ENCODE measurements around the gene PDZRN4. TPM values are rescaled to one million over a fixed set of nuclear protein-coding genes. Genes with fewer than 3 reads are reported as not detected.
A peak's percentile ranks its signal among the peaks of the same experiment; 100 is the strongest.

The PDZRN4 gene
- polyA plus RNA-seq, 1 donor from 2014 or later, result 46.7 TPM

DNA sequence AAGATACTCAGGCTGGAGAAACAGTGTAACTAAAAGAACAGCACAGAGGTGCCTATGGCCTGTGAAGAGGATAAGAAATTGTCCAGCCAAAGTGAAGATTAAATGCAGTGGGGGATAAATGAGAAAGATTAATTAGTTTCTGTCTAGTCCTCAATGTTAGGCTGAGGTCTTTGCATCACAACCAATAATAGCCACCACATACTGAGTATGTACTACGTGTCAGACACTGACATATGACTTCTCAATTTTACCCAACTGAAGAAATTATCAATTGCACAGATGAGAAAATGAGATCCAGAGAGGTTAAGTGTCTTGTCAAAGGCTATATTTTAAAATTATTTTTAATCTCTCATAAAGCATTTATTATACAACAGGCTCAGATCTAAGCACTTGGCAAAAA lies 285.9 kb downstream of the PDZRN4 start:
- H3K4me3 ChIP-seq (ENCODE audit: low read length), result no peak overlapping the region

DNA sequence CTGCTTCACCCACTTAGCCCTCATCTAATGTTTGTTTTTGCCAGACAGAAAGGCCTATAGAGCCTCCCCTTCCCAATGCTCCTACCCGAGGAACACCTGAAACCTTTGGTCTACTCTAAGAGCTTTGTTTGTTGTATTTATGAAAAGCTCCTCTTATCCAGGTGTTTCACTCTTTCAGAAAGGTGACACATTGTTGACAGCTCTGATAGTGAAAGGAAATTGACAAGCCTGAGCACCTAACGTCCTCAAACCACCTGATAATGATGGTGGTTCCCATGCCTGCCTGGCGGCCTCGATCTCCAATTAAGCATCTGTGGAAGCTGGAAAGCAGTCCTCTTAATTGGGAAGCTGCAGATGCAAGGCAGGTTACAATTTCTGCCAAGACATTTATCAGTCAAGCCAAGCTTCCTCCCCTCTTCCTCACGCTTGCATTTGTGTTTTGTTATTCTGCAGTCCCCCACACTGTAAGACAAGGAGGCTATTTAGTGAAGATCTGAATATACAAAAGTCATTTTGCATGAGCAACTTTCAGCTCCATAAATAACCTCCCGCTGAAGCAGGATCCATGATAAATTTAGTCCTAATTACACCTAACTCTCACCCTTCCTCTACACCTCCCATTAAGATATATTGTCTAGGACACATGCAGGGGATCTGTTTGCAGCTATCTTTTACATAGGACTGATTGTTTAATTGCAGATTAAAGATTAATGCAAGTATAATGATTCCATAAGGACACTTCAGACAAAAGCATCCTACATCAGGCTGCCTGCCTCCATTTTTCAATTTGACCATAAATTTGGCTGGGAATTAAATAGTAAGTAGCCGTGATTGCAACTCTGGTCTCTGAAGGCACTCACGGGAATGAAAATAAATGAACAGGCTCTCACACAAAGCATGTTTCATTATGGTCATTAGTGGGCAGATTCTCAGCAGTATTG lies 288.6 kb downstream of the PDZRN4 start:
- Histone ChIP-seq H3K9me3 (ENCODE audit: low read length) (no peaks in the 10 kb centered on the region), H3K79me2 (replicated peaks; ENCODE audit: insufficient read depth, low read length) (no peaks in the 10 kb centered on the region), H2AFZ (ENCODE audit: low read depth, low read length) (peak overlapping the region; percentile 9), H3F3A (ENCODE audit: insufficient read depth, low read length, poor library complexity, severe bottlenecking) (no peaks in the 10 kb centered on the region), H3K9me2 (ENCODE audit: insufficient read depth, low read length) (no peaks in the 10 kb centered on the region), H3K9ac (ENCODE audit: low read length) (no peak overlapping the region), H3K27me3 (ENCODE audit: insufficient read depth, low read depth, low read length) (no peaks in the 10 kb centered on the region), H3K36me3 (ENCODE audit: insufficient read depth, low read length) (no peaks in the 10 kb centered on the region), H3K27ac (ENCODE audit: low read length) (peak overlapping the region; percentile 32), H4K20me1 (ENCODE audit: insufficient read depth) (no peaks in the 10 kb centered on the region), H3K4me3 (ENCODE audit: low read length) (no peak overlapping the region), H3K4me2 (ENCODE audit: low read length) (no peak overlapping the region)
- TF ChIP-seq EZH2 (IDR thresholded peaks at IDR 0.05; ENCODE audit: borderline replicate concordance, insufficient read depth, low read length, poor library complexity, severe bottlenecking) (no peak), SMC3 (conservative IDR thresholded peaks at IDR 0.05; ENCODE audit: poor library complexity) (no peak), POLR2AphosphoS5 (IDR thresholded peaks at IDR 0.05) (peak; percentile 39), MXI1 (conservative IDR thresholded peaks at IDR 0.05; ENCODE audit: poor library complexity, severe bottlenecking) (no peak), RAD21 (conservative IDR thresholded peaks at IDR 0.05) (no peak), EP300 (conservative IDR thresholded peaks at IDR 0.05; ENCODE audit: poor library complexity, severe bottlenecking) (peak; percentile 62)
- TF ChIP-seq, protein P1, sequence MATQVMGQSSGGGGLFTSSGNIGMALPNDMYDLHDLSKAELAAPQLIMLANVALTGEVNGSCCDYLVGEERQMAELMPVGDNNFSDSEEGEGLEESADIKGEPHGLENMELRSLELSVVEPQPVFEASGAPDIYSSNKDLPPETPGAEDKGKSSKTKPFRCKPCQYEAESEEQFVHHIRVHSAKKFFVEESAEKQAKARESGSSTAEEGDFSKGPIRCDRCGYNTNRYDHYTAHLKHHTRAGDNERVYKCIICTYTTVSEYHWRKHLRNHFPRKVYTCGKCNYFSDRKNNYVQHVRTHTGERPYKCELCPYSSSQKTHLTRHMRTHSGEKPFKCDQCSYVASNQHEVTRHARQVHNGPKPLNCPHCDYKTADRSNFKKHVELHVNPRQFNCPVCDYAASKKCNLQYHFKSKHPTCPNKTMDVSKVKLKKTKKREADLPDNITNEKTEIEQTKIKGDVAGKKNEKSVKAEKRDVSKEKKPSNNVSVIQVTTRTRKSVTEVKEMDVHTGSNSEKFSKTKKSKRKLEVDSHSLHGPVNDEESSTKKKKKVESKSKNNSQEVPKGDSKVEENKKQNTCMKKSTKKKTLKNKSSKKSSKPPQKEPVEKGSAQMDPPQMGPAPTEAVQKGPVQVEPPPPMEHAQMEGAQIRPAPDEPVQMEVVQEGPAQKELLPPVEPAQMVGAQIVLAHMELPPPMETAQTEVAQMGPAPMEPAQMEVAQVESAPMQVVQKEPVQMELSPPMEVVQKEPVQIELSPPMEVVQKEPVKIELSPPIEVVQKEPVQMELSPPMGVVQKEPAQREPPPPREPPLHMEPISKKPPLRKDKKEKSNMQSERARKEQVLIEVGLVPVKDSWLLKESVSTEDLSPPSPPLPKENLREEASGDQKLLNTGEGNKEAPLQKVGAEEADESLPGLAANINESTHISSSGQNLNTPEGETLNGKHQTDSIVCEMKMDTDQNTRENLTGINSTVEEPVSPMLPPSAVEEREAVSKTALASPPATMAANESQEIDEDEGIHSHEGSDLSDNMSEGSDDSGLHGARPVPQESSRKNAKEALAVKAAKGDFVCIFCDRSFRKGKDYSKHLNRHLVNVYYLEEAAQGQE (IDR thresholded peaks at IDR 0.05; ENCODE audit: borderline replicate concordance), result no peak
- TF ChIP-seq, protein P2, sequence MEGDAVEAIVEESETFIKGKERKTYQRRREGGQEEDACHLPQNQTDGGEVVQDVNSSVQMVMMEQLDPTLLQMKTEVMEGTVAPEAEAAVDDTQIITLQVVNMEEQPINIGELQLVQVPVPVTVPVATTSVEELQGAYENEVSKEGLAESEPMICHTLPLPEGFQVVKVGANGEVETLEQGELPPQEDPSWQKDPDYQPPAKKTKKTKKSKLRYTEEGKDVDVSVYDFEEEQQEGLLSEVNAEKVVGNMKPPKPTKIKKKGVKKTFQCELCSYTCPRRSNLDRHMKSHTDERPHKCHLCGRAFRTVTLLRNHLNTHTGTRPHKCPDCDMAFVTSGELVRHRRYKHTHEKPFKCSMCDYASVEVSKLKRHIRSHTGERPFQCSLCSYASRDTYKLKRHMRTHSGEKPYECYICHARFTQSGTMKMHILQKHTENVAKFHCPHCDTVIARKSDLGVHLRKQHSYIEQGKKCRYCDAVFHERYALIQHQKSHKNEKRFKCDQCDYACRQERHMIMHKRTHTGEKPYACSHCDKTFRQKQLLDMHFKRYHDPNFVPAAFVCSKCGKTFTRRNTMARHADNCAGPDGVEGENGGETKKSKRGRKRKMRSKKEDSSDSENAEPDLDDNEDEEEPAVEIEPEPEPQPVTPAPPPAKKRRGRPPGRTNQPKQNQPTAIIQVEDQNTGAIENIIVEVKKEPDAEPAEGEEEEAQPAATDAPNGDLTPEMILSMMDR (IDR thresholded peaks at IDR 0.05; ENCODE audit: poor library complexity, severe bottlenecking), result no peak

More for the DNA sequence above, 285.9 kb downstream of the PDZRN4 start:
- Histone ChIP-seq H3K4me2 (ENCODE audit: low read length) (no peak overlapping the region), H3K27me3 (ENCODE audit: insufficient read depth, low read depth, low read length) (no peaks in the 10 kb centered on the region), H3K79me2 (replicated peaks; ENCODE audit: insufficient read depth, low read length) (no peaks in the 10 kb centered on the region), H3K36me3 (ENCODE audit: insufficient read depth, low read length) (no peaks in the 10 kb centered on the region), H3K9me2 (ENCODE audit: insufficient read depth, low read length) (no peaks in the 10 kb centered on the region), H3F3A (ENCODE audit: insufficient read depth, low read length, poor library complexity, severe bottlenecking) (no peaks in the 10 kb centered on the region), H3K27ac (ENCODE audit: low read length) (no peak overlapping the region), H3K9me3 (ENCODE audit: low read length) (no peaks in the 10 kb centered on the region), H4K20me1 (ENCODE audit: insufficient read depth) (no peaks in the 10 kb centered on the region), H3K9ac (ENCODE audit: low read length) (no peak overlapping the region), H2AFZ (ENCODE audit: low read depth, low read length) (no peak overlapping the region)
- no peak for TF ChIP-seq POLR2AphosphoS5 (IDR thresholded peaks at IDR 0.05)
- TF ChIP-seq, protein P2 (IDR thresholded peaks at IDR 0.05; ENCODE audit: poor library complexity, severe bottlenecking), result no peak
- no peak for TF ChIP-seq MXI1 (conservative IDR thresholded peaks at IDR 0.05; ENCODE audit: poor library complexity, severe bottlenecking)
- no peak for TF ChIP-seq EZH2 (IDR thresholded peaks at IDR 0.05; ENCODE audit: borderline replicate concordance, insufficient read depth, low read length, poor library complexity, severe bottlenecking)
- no peak for TF ChIP-seq RAD21 (conservative IDR thresholded peaks at IDR 0.05)
- no peak for TF ChIP-seq TAF1 (IDR thresholded peaks at IDR 0.05; ENCODE audit: low read depth)
- no peak for TF ChIP-seq SMC3 (conservative IDR thresholded peaks at IDR 0.05; ENCODE audit: poor library complexity)
- TF ChIP-seq EP300 (conservative IDR thresholded peaks at IDR 0.05; ENCODE audit: poor library complexity, severe bottlenecking), result no peak
- TF ChIP-seq, protein P1 (IDR thresholded peaks at IDR 0.05; ENCODE audit: borderline replicate concordance), result no peak
